NT2/D1 (cell line): Measurements from ENCODE around the gene PODXL2.

Experiments used
- DNase-seq: peaks from one replicate; pipeline ENCODE4 v3.0.0-alpha.2; 2011; ENCODE audit warnings: low read depth, low spot score
- H3K27me3 ChIP-seq: 2 replicates; pipeline ENCODE4 v1.6.0; 2011; ENCODE audit warnings: mild to moderate bottlenecking; ENCODE audit not compliant: insufficient read length, insufficient read depth
- H3K36me3 ChIP-seq: 2 replicates; pipeline ENCODE4 v1.6.1; 2011; ENCODE audit warnings: mild to moderate bottlenecking, low read length, mixed read lengths; ENCODE audit not compliant: insufficient read depth, insufficient read length
- H3K4me1 ChIP-seq: 2 replicates; pipeline ENCODE4 v1.5.1; 2011; ENCODE audit not compliant: insufficient read depth, insufficient read length
- H3K4me3 ChIP-seq: 2 replicates; pipeline ENCODE4 v1.5.1; 2011; ENCODE audit warnings: low read depth; ENCODE audit not compliant: insufficient read length
- H3K9ac ChIP-seq: 2 replicates; pipeline ENCODE4 v1.6.0; 2011; ENCODE audit warnings: low read depth; ENCODE audit not compliant: insufficient read length
- H3K9me3 ChIP-seq: 2 replicates; pipeline ENCODE4 v1.5.1; 2011; ENCODE audit warnings: mild to moderate bottlenecking, low read length; ENCODE audit not compliant: insufficient read depth
- SUZ12 ChIP-seq: IDR thresholded peaks from 2 replicates; pipeline ENCODE4 v1.6.1; 2011; ENCODE audit not compliant: insufficient read length, insufficient read depth; ENCODE audit errors: extremely low read depth
- YY1 ChIP-seq: IDR thresholded peaks from 2 replicates; pipeline ENCODE4 v1.6.1; 2011; ENCODE audit not compliant: insufficient read length, insufficient read depth
- ZNF274 ChIP-seq: IDR thresholded peaks from 2 replicates; pipeline ENCODE4 v1.6.1; 2011; ENCODE audit warnings: mild to moderate bottlenecking, low read depth, low read length

The PODXL2 gene

DNA sequence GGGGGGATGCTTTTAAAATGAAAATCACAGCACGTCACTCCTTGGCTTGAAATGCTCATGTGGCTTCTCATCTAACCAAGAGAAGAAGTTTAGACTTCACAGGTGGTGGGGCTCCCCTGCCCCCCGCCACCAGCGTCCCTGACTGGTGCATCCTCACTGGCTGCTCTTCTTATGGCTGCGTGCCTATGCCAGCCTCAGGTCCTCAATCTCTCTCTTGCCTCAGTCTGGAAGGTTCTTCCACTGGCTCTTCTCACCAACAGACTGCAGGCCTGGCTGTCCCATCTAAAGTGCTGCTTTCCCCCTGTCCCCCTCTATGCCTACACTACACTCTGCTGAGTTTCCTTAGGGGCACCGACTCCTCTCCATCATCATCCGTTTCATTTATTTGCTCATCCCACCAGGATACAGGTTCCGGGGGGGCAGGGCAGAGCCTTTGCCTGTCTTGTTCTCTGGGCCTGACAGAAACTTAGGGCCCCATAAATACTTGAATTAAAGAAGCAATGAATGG is 64.4 kb downstream of the PODXL2 start:
- H3K36me3 ChIP-seq: no peaks in the 10 kb centered on the region
- H3K4me1 ChIP-seq: peaks cover 39% of the 10 kb centered on the region
- DNase-seq: no peak
- H3K9me3 ChIP-seq: no peaks in the 10 kb centered on the region
- no peak overlapping the region for H3K9ac ChIP-seq
- no peaks in the 10 kb centered on the region for H3K27me3 ChIP-seq
- no peak overlapping the region for H3K4me3 ChIP-seq
- TF ChIP-seq SUZ12 (no peak), ZNF274 (no peak), YY1 (no peak)

DNA sequence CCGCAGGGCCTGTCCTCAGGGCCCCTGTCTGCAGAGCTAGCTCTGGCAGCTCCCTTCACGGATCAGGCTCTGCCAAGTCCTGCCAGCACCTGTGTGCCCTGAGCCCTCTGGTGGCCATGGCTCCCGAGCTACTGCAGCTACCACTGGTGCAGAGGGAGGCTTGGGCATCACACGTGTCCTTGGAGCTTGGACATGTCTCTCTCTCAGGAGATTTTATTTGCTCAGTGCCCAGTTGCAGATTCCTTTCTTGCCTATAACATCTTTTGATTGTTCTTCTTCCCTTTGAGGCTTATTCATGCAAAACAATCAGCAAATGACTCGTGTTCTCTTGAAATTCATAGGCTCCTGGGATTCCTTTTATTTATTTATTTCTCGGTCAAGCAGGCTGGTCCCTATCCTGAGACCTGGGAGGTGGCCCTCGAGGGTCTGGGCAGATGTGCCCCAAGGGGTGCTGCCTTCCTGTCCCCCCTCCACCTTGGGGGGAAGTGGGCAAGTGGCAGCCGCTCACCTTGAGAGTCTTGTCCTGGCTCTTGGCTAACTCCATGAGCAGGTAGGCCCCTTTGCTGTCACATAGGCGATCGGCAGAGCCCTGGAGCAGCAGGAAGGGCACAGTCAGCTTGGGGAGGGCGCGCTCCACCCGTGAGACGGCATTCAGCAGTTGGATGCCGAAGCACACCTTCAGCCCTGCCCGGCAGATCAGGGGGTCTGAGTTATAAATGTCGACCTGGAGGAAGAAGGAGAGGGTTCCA is 65.7 kb downstream of the PODXL2 start:
- Histone ChIP-seq H3K36me3 (no peaks in the 10 kb centered on the region), H3K4me1 (peaks cover 29% of the 10 kb centered on the region), H3K9ac (no peak overlapping the region), H3K27me3 (no peaks in the 10 kb centered on the region), H3K9me3 (no peaks in the 10 kb centered on the region), H3K4me3 (no peak overlapping the region)
- no peak for TF ChIP-seq ZNF274
- TF ChIP-seq YY1: no peak
- no peak for TF ChIP-seq SUZ12
- DNase-seq: no peak

DNA sequence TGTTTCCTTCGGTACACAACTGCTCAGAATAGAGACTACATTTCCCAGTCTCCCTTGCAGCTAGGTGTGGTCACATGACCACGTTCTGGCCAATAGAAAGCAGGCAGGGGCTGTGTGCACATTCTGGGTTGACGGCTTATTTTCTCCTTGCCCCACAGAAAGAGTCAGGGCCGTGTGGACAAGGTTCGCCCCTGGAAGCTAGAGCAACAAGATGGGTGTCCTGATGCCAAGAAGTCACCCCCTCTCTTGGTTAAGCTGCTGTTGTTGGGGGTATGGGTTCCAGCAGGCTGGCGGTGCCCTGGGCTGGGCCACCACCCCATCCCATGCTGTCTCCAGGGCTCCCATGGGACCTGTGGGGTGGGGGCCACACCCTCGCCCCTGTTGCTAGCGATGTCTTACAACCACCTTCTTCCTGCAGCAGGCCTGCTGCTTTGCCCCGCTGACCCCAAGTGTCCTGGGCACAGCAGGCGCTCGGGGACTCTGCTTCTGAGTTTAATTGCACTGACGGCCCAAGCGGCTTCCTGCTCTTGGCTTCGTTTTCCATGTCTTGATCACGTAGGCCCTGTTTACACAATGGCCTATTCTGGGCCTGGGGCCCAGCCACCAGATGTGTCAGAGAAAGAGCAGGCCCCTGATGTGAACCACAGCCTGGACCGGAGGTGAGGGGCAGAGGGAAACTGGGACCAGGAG is 68.7 kb downstream of the PODXL2 start:
- Histone ChIP-seq H3K27me3 (no peaks in the 10 kb centered on the region), H3K9ac (no peak overlapping the region), H3K4me1 (peaks cover 17% of the 10 kb centered on the region), H3K9me3 (no peaks in the 10 kb centered on the region), H3K36me3 (no peaks in the 10 kb centered on the region), H3K4me3 (no peak overlapping the region)
- TF ChIP-seq YY1 (no peak), SUZ12 (no peak), ZNF274 (no peak)
- DNase-seq: no peak

DNA sequence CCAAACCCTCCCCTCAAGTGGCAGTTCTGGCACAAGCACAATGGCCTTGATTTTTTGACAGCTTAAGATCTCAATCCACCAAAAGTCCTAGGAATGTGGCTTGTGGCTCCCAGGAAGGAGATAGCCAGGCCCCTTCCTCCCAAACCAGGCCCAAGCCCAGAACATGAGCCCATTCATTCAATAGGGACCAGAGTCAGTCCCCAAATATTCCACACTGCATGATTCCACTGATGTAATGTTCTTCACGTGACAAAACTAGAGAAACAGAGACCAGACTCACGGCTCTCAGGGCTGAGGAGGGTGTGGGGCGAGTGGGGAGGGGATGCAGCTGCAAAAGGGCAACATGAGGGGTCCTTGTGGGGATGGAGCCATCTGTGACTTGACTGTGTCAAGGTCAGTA is 69.3 kb downstream of the PODXL2 start:
- H3K9ac ChIP-seq: no peak overlapping the region
- H3K9me3 ChIP-seq: no peaks in the 10 kb centered on the region
- H3K4me1 ChIP-seq: peaks cover 17% of the 10 kb centered on the region
- no peak overlapping the region for H3K4me3 ChIP-seq
- TF ChIP-seq YY1: no peak
- TF ChIP-seq ZNF274: no peak
- no peak for TF ChIP-seq SUZ12
- no peaks in the 10 kb centered on the region for H3K27me3 ChIP-seq
- DNase-seq: no peak
- no peaks in the 10 kb centered on the region for H3K36me3 ChIP-seq

DNA sequence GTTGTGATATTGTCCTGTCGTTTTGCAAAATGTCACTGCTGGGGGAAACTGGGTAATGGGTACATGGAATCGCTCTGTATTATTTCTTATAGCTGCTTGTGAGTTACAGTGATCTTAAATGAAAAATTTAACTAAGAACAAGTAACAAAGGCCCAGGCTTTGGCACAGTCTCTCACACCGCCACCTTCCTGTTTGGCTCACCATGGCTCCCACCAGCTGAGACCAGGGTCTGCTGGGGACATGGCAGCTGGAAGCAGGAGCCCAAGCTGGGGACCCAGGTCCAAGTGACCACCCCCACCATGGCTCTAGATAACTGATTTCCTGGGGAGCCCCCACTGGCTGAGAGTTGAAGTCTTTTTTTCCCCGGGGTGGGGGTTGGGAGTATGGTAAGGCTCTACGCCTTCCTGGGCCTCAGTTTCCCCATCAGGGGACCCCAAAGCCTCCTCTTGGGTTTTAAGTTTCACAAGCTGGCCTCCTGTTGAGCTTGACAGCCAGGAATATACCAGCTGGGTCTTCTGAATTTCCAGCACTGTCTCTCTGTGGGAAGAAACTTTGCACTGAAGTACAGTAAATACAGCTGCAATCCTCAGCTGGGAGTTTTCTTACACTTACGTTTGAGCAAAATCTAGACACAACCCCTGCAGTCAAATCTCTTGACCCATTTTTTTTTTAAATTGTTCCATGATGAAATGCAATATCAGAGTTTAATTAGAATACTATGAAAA is 69.9 kb downstream of the PODXL2 start:
- Histone ChIP-seq H3K9me3 (no peaks in the 10 kb centered on the region), H3K9ac (no peak overlapping the region), H3K36me3 (no peaks in the 10 kb centered on the region), H3K4me3 (no peak overlapping the region), H3K4me1 (peaks cover 19% of the 10 kb centered on the region), H3K27me3 (no peaks in the 10 kb centered on the region)
- no peak for DNase-seq
- TF ChIP-seq SUZ12: no peak

DNA sequence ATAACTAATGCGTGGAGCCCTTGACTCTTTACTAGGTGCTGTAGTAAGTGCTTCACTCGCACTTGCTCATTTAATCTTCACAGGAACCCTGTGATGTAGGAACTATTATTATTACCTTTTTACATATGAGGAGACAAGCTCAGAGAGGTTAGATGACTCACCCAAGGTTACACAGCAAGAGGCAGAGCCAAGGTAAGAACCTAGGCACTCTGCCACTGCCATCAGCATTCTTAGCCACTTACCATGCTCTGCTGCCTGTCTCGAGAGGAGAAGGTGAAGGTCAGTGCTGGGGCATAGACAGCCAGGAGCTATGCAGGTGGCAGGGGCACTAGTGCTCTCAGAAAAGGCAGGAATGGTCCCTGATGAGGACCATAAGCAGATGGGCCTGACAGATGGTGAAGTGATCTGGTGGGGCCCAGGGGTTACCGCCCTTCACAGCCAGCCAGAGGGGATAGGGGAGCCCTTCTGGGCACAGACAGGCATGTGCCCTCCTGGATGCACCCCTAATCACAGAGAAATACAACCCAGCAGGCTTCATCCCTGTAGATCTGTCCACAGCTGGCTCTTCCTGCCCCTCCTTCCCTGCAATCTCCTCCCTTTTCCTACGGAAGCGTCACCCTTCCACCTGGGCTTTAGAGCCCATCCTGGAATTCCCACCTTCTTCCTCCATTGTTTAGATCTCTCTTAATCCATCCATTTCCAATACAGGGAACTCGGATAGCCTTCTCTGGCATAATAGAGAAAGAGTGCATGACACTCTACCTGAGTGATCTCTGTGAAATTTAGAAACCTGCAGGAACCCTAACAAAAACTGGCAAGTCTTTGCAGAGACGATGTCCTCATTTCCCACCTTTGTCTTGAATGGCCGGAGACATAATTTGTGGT is 70.7 kb downstream of the PODXL2 start:
- no peak for DNase-seq
- no peaks in the 10 kb centered on the region for H3K27me3 ChIP-seq
- peaks cover 19% of the 10 kb centered on the region for H3K4me1 ChIP-seq
- H3K4me3 ChIP-seq: no peak overlapping the region
- H3K9ac ChIP-seq: no peak overlapping the region
- no peak for TF ChIP-seq YY1
- no peak for TF ChIP-seq SUZ12
- TF ChIP-seq ZNF274: no peak
- H3K9me3 ChIP-seq: no peaks in the 10 kb centered on the region
- H3K36me3 ChIP-seq: no peaks in the 10 kb centered on the region
